Activated CD4-positive, alpha-beta T cell treated with anti-CD3 and anti-CD28 coated beads, Interleukin-2, amount 50 U/mL, for 16 hours (primary cell): ENCODE measurements around the gene FGD4.
A peak's percentile ranks its signal among the peaks of the same experiment; 100 is the strongest.

Experiments used
- DNase-seq: peaks from one replicate; pipeline ENCODE4 v3.0.0-alpha.2; 2020

The FGD4 gene

GRCh38 chr12:32460638-32461037, 61.3 kb downstream of the FGD4 start:
- no peak for DNase-seq

GRCh38 chr12:32462908-32463307, 63.5 kb downstream of the FGD4 start:
- no peak for DNase-seq

GRCh38 chr12:32466187-32466586, 66.8 kb downstream of the FGD4 start:
- no peak for DNase-seq

- DNase-seq: no peak
These were observed 67.8 kb downstream of the FGD4 start for GRCh38 chr12:32466986-32467711.

GRCh38 chr12:32467959-32468863, 68.9 kb downstream of the FGD4 start:
- DNase-seq: no peak

GRCh38 chr12:32470936-32471470, 71.6 kb downstream of the FGD4 start:
- no peak for DNase-seq

- DNase-seq: no peak
These were observed 72.2 kb downstream of the FGD4 start for GRCh38 chr12:32471591-32472001.

GRCh38 chr12:32475724-32476123, 76.4 kb downstream of the FGD4 start:
- DNase-seq: no peak

- no peak for DNase-seq
These were observed 77.1 kb downstream of the FGD4 start for GRCh38 chr12:32476446-32476845.

GRCh38 chr12:32477714-32478113, 78.4 kb downstream of the FGD4 start:
- DNase-seq: no peak

- no peak for DNase-seq
These were observed 78.8 kb downstream of the FGD4 start for GRCh38 chr12:32478166-32478565.

GRCh38 chr12:32478858-32479725, 79.7 kb downstream of the FGD4 start:
- no peak for DNase-seq

- no peak for DNase-seq
These were observed 82.9 kb downstream of the FGD4 start for GRCh38 chr12:32482226-32482625.

GRCh38 chr12:32483499-32483898, 84.1 kb downstream of the FGD4 start:
- DNase-seq: no peak

- no peak for DNase-seq
These were observed 84.6 kb downstream of the FGD4 start for GRCh38 chr12:32483993-32484392.

- no peak for DNase-seq
These were observed 86.8 kb downstream of the FGD4 start for GRCh38 chr12:32486158-32486557.

GRCh38 chr12:32488132-32488531, 88.8 kb downstream of the FGD4 start:
- no peak for DNase-seq

GRCh38 chr12:32489070-32489469, 89.7 kb downstream of the FGD4 start:
- no peak for DNase-seq

- no peak for DNase-seq
These were observed 91.4 kb downstream of the FGD4 start for GRCh38 chr12:32490801-32491200.

- no peak for DNase-seq
These were observed 93.9 kb downstream of the FGD4 start for GRCh38 chr12:32493282-32493681.

GRCh38 chr12:32494656-32495055, 95.3 kb downstream of the FGD4 start:
- peak; percentile 3 for DNase-seq

GRCh38 chr12:32496946-32497345, 97.6 kb downstream of the FGD4 start:
- no peak for DNase-seq

GRCh38 chr12:32497864-32498263, 98.5 kb downstream of the FGD4 start:
- no peak for DNase-seq
